K562 (cell line): ENCODE results near the gene NT5E. TPM values are rescaled to one million over a fixed set of nuclear protein-coding genes. Genes with fewer than 3 reads are reported as not detected.

Experiments
- ATAC-seq: fragments of 200-7000 bp; cut with Tn5 transposase; 3 replicates; pipeline ENCODE4 v1.9.1; 2020; ENCODE audit warnings: moderate library complexity
- BruUV-seq: library from RNA; stranded (reverse); fragments of 400-500 nt; replicated peaks from 2 replicates; lab custom pipeline; 2021; lab: Mats Ljungman, UMichigan
- CTCF ChIA-PET: fragments of 300-600 bp; formaldehyde crosslinking; extraction: SDS; loops from one replicate; lab custom pipeline; 2021; ENCODE audit warnings: low intra/inter-chr PET ratio; lab: Yijun Ruan, JAX
- POLR2A ChIA-PET: fragments of 300-600, 350-650 bp; sonication (Branson Sonifier 250); formaldehyde crosslinking; extraction: SDS; loops from one replicate; lab custom pipeline; 2021; ENCODE audit warnings: antibody characterized with exemption, inconsistent platforms; lab: Yijun Ruan, JAX
- DNase-seq, 4 experiments: peaks; one replicate each; pipeline versions ENCODE4 v3.0.0 to v3.0.0-alpha.2; 2011 to 2018; ENCODE audit warnings: low spot score in 3 of 4, mixed read lengths in 3 of 4; ENCODE audit errors: extremely low read depth in 1 of 4
- FAIRE-seq: peaks from 2 replicates; lab custom pipeline; 2011; peaks lifted over from hg19 to GRCh38; lab: Jason Lieb, UNC
- H2AFZ ChIP-seq: 2 replicates; pipeline ENCODE4 v1.6.0; 2011; ENCODE audit warnings: low read depth, low read length, control low read depth, inconsistent platforms
- H3K27ac ChIP-seq: fragments of 200-600 bp; 3 replicates; pipeline ENCODE4 v1.8.0; 2011; ENCODE audit warnings: low read depth, mild to moderate bottlenecking, control low read depth, inconsistent platforms, low read length, moderate library complexity, mixed read lengths; ENCODE audit errors: extremely low read depth
- H3K27me3 ChIP-seq, 2 experiments: fragments of 300-600 bp in 1 of 2; 2 replicates in 1 of 2; 3 replicates in 1 of 2; pipeline versions ENCODE4 v1.6.0 to v1.8.0; 2011; ENCODE audit warnings: inconsistent platforms in 2 of 2, low read length in 2 of 2, mild to moderate bottlenecking in 1 of 2, mixed read lengths in 1 of 2, moderate library complexity in 1 of 2; ENCODE audit not compliant: control insufficient read depth in 2 of 2, insufficient read depth in 2 of 2
- H3K36me3 ChIP-seq: fragments of 300-600 bp; 3 replicates; pipeline ENCODE4 v1.8.0; 2011; ENCODE audit warnings: mild to moderate bottlenecking, low read length, inconsistent platforms; ENCODE audit not compliant: control insufficient read depth, insufficient read depth
- H3K4me1 ChIP-seq, 2 experiments: fragments of 200-600 bp in 1 of 2; replicated peaks in 1 of 2; 2 replicates in 1 of 2; 3 replicates in 1 of 2; pipeline versions ENCODE4 v1.5.1 to v1.8.0; 2011; ENCODE audit warnings: inconsistent platforms in 2 of 2, low read length in 2 of 2, mild to moderate bottlenecking in 1 of 2, mixed read lengths in 1 of 2, moderate library complexity in 1 of 2; ENCODE audit not compliant: control insufficient read depth in 2 of 2, insufficient read depth in 2 of 2
- H3K4me2 ChIP-seq: 2 replicates; pipeline ENCODE4 v1.6.1; 2011; ENCODE audit warnings: low read length, control low read depth, inconsistent platforms, mixed read lengths; ENCODE audit not compliant: insufficient read depth
- H3K4me3 ChIP-seq: fragments of 200-600 bp; sonication (generic), shearing (Covaris generic); 2 replicates; pipeline ENCODE4 v1.5.1; 2016; ENCODE audit warnings: control low read depth, inconsistent platforms
- H3K79me2 ChIP-seq: fragments of 200-600 bp; 3 replicates; pipeline ENCODE4 v1.8.0; 2011; ENCODE audit warnings: low read length, inconsistent platforms; ENCODE audit not compliant: control insufficient read depth, insufficient read depth
- H3K9ac ChIP-seq, 2 experiments: 2 replicates each; pipeline versions ENCODE4 v1.6.0 to v1.6.1; 2011; ENCODE audit warnings: low read depth in 2 of 2, low read length in 2 of 2, control low read depth in 1 of 2, inconsistent platforms in 1 of 2, mild to moderate bottlenecking in 1 of 2, mixed read lengths in 1 of 2; ENCODE audit not compliant: insufficient read depth in 1 of 2
- H3K9me1 ChIP-seq: one replicate; pipeline ENCODE4 v1.6.0; 2011; ENCODE audit warnings: inconsistent platforms, mild to moderate bottlenecking, low read length, moderate library complexity; ENCODE audit not compliant: control insufficient read depth, insufficient read depth
- H3K9me3 ChIP-seq: replicated peaks from 2 replicates; pipeline ENCODE4 v1.5.1; 2011; ENCODE audit warnings: low read depth, low read length, inconsistent platforms; ENCODE audit not compliant: control insufficient read depth, insufficient read depth
- H4K20me1 ChIP-seq: replicated peaks from 2 replicates; pipeline ENCODE4 v1.6.1; 2011; ENCODE audit warnings: low read length, inconsistent platforms, mixed read lengths; ENCODE audit not compliant: control insufficient read depth, insufficient read depth
- BMI1 ChIP-seq: fragments of 150-350 bp; IDR thresholded peaks from 2 replicates; pipeline ENCODE4 v1.6.1; 2014; ENCODE audit warnings: low read length
- BRD4 ChIP-seq: fragments of 200-600 bp; sonication (generic); IDR thresholded peaks from 2 replicates; pipeline ENCODE4 v1.6.1; 2017; ENCODE audit warnings: inconsistent platforms
- JUND ChIP-seq, 2 experiments: IDR thresholded peaks; 2 replicates in 1 of 2; 3 replicates in 1 of 2; pipeline ENCODE4 v1.6.1; 2011; ENCODE audit warnings: borderline replicate concordance in 2 of 2, low read depth in 2 of 2, low read length in 2 of 2, improper control_type of control experiment in 1 of 2, missing biosample characterization in 1 of 2, missing genetic modification characterization in 1 of 2, missing genetic modification reagents in 1 of 2
- MTA2 ChIP-seq: fragments of 450-650 bp; IDR thresholded peaks from 2 replicates; pipeline ENCODE4 v1.6.1; 2016; ENCODE audit warnings: low read depth
- NFYB ChIP-seq: IDR thresholded peaks from 2 replicates; pipeline ENCODE4 v1.6.1; 2011; ENCODE audit warnings: mild to moderate bottlenecking, moderate library complexity; ENCODE audit not compliant: insufficient read length; ENCODE audit errors: extremely low read depth
- POU5F1 ChIP-seq: fragments of 150-350 bp; IDR thresholded peaks from 2 replicates; pipeline ENCODE4 v1.6.1; 2014; ENCODE audit warnings: borderline replicate concordance, low read length, low read depth, mild to moderate bottlenecking; ENCODE audit not compliant: partially characterized antibody
- SMARCC2 ChIP-seq: fragments of 450-650 bp; IDR thresholded peaks from 2 replicates; pipeline ENCODE4 v1.6.1; 2017; ENCODE audit warnings: antibody characterized with exemption, moderate library complexity, mild to moderate bottlenecking, low read depth
- WGBS: fragments of 100-300 bp; shearing (Covaris generic); methylation state at CpG from one replicate; pipeline ENCODE4 v1.1.6; 2016; ENCODE audit warnings: low coverage, mixed read lengths; ENCODE audit not compliant: insufficient coverage; ENCODE audit errors: missing lambda C conversion rate; 5-methylcytosine and 5-hydroxymethylcytosine counted together
- in situ Hi-C: fragments of 300-500 bp; cut with MboI; formaldehyde crosslinking; loops from 4 replicates; pipeline ENCODE4 v1.15.0; 2018; ENCODE audit warnings: inconsistent platforms, mixed read lengths
- intact Hi-C: fragments of 100-400 bp; cut with micrococcal nuclease; formaldehyde crosslinking; loops from 2 replicates; pipeline ENCODE4 v1.14.2; 2022
- polyA plus RNA-seq, 8 experiments: library from polyadenylated mRNA; depleted of rRNA in 4 of 8; stranded (reverse) in 5 of 8; unstranded in 3 of 8; fragments of >200 nt; fragmentation: Nextera tagmentation in 2 of 8; fragmentation: Illumina TruSeq in 1 of 8; extraction: Ambion mirVana in 2 of 8; extraction: Trizol in 1 of 8; gene quantifications; 2 replicates each; pipeline versions ENCODE4 v1.2.1 to v1.2.3, GENCODE V29; 2011 to 2014; ENCODE audit warnings: inconsistent platforms in 1 of 8, missing spikeins in 1 of 8
- total RNA-seq, 7 experiments: library from RNA; depleted of rRNA in 6 of 7; stranded (reverse); fragments of >200 nt in 6 of 7; fragmentation: Illumina TruSeq in 2 of 7; extraction: Trizol in 2 of 7; gene quantifications; 2 replicates each; pipeline versions ENCODE4 v1.2.1 to v1.2.3, GENCODE V29; 2011 to 2021; ENCODE audit warnings: low replicate concordance in 1 of 7
- TF ChIP-seq, protein P1 (sequence below): fragments of 250-450 bp; sonication (Bioruptor Pico); IDR thresholded peaks from 2 replicates; pipeline ENCODE4 v1.5.0; 2021; ENCODE audit warnings: mild to moderate bottlenecking, borderline replicate concordance
- TF ChIP-seq, protein P2 (sequence below): fragments of 250-450 bp; sonication (Bioruptor Pico); IDR thresholded peaks from 2 replicates; pipeline ENCODE4 v1.8.0; 2021; ENCODE audit warnings: borderline replicate concordance, mild to moderate bottlenecking, moderate library complexity; ENCODE audit not compliant: poor library complexity, severe bottlenecking

NT5E gene
- total and polyA plus RNA-seq, 9 of the 15 experiments (the other 6 are each of a cell fraction or from before 2014, with no cell fraction given) = 0.01 to 0.13 TPM; not detected in 7

DNA sequence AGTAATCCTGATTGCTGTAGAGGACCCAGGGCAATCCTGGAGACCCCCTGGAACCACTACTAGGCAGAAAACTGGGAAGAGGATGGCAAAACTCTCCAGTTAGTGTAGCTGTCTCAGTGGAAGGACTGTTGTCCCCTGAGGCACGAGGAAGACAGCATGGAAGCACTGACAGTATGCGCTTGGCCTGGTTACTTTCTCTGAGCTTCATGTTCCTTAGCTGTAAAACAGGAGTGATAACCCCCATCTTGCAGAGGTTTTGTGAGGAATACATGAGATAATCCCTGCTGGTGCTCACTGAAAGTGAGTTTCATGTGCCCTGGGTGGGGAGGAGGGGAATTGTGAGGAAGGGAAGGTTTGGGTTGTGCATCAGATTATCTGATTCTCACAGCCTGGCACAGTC lies 3.2 kb downstream of the NT5E start (continued):
- TF ChIP-seq SMARCC2 (no peak), BMI1 (no peak), BRD4 (no peak), JUND (IDR thresholded peaks at IDR 0.05; ENCODE audit: borderline replicate concordance, low read depth, low read length) (no peak), JUND (tag; IDR thresholded peaks at IDR 0.05; ENCODE audit: borderline replicate concordance, low read depth, low read length) (no peak)
- TF ChIP-seq, protein P1, sequence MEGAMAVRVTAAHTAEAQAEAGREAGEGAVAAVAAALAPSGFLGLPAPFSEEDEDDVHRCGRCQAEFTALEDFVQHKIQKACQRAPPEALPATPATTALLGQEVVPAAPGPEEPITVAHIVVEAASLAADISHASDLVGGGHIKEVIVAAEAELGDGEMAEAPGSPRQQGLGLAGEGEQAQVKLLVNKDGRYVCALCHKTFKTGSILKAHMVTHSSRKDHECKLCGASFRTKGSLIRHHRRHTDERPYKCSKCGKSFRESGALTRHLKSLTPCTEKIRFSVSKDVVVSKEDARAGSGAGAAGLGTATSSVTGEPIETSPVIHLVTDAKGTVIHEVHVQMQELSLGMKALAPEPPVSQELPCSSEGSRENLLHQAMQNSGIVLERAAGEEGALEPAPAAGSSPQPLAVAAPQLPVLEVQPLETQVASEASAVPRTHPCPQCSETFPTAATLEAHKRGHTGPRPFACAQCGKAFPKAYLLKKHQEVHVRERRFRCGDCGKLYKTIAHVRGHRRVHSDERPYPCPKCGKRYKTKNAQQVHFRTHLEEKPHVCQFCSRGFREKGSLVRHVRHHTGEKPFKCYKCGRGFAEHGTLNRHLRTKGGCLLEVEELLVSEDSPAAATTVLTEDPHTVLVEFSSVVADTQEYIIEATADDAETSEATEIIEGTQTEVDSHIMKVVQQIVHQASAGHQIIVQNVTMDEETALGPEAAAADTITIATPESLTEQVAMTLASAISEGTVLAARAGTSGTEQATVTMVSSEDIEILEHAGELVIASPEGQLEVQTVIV (CRISPR knock-in tag) = no peak

DNA sequence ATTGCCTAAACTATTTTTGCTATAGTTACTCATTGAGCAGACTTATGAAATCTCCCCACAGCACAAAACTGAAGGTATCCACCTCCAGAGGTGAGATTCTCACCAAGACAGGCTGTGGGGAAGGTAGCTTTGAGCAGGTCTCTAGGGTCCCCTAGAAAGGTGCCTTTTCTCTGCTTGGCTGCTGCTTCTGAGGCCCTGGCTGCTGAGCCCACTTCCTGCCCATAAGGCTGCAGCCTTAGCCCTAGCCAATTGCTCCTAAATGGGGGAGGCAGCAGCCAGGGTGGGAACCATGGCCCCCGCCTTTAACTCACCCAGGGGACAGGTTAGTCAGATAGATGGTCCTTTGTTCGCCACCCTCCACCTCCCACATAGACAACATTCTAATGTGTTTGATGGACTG lies 3.6 kb downstream of the NT5E start:
- in situ Hi-C loops = no loop called here

More for the DNA sequence above, 3.6 kb downstream of the NT5E start:
- Histone ChIP-seq H3K9ac (no peak overlapping the region), H4K20me1 (no peaks in the 10 kb centered on the region), H3K27ac (no peak overlapping the region), H3K9me1 (no peaks in the 10 kb centered on the region), H3K79me2 (no peaks in the 10 kb centered on the region)
- ATAC-seq (no peak), DNase-seq (no peak)
- CTCF ChIA-PET = no interaction called here
- TF ChIP-seq MTA2 (no peak), NFYB (no peak), POU5F1 (no peak)
- TF ChIP-seq, protein P2, sequence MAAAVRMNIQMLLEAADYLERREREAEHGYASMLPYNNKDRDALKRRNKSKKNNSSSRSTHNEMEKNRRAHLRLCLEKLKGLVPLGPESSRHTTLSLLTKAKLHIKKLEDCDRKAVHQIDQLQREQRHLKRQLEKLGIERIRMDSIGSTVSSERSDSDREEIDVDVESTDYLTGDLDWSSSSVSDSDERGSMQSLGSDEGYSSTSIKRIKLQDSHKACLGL (CRISPR knock-in tag) = no peak
- TF ChIP-seq, all 486 proteins: peak for 0
- FAIRE-seq = no peak
- POLR2A ChIA-PET = interaction anchor here (0.6 kb wide), 1 partner anchor 27 kb away, joined by 3 read pairs; no protein-coding TSS in a partner anchor
- Histone ChIP-seq H3K4me2 (no peak overlapping the region), H3K27me3 (peaks cover 10 to 15% of the 10 kb centered on the region in 2 experiments; a peak in 4 of 5 replicates), H3K9me3 (no peaks in the 10 kb centered on the region), H3K4me3 (no peak overlapping the region), H3K36me3 (no peaks in the 10 kb centered on the region), H3K4me1 (peaks cover 0 to 10% of the 10 kb centered on the region in 2 experiments; a peak in 1 of 5 replicates), H2AFZ (no peak overlapping the region)
- intact Hi-C loops = no loop called here
- WGBS = 0% methylated on average over 2 of the region's 2 CpGs
- BruUV-seq = no TSS peak
